ENCODE data around the gene SLC12A7. TPM values are rescaled to one million over a fixed set of nuclear protein-coding genes. Genes with fewer than 3 reads are reported as not detected.

SLC12A7 gene
- total RNA-seq, 6 experiments from 2014 or later = 0.07 to 0.09 (median 0.09) TPM; not detected in 3

DNA sequence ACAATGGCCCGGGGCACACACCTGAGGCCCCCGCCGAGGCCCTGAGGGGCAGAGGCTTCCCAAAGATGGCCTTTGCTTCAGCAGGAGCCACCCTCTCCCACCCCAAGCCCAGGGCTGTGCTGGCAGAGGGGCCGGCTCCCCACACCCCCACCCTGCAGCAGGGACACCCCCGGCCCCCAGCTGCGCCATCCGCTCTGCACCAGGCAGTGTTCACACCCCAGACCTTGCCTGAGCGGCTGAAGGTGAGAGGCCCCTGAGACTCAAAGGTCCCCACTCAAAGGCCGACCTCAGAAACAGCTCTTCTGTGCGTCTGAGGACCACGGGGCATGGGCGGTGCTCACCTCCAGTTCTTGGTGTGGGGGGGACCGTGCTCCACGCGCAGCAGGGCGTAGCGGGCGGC lies 37.6 kb downstream of the SLC12A7 start:
- H3K27ac Mint-ChIP-seq = no peak overlapping the region
- peaks cover 1% of the 10 kb centered on the region for H3K27me3 Mint-ChIP-seq (ENCODE audit: insufficient read depth)
- TF ChIP-seq, protein P1, sequence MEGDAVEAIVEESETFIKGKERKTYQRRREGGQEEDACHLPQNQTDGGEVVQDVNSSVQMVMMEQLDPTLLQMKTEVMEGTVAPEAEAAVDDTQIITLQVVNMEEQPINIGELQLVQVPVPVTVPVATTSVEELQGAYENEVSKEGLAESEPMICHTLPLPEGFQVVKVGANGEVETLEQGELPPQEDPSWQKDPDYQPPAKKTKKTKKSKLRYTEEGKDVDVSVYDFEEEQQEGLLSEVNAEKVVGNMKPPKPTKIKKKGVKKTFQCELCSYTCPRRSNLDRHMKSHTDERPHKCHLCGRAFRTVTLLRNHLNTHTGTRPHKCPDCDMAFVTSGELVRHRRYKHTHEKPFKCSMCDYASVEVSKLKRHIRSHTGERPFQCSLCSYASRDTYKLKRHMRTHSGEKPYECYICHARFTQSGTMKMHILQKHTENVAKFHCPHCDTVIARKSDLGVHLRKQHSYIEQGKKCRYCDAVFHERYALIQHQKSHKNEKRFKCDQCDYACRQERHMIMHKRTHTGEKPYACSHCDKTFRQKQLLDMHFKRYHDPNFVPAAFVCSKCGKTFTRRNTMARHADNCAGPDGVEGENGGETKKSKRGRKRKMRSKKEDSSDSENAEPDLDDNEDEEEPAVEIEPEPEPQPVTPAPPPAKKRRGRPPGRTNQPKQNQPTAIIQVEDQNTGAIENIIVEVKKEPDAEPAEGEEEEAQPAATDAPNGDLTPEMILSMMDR (IDR thresholded peaks at IDR 0.05) = no peak
- H3K9me3 Mint-ChIP-seq = peaks cover 24% of the 10 kb centered on the region
- H3K4me1 Mint-ChIP-seq (ENCODE audit: low read depth) = no peaks in the 10 kb centered on the region
- H3K4me3 Mint-ChIP-seq = no peak overlapping the region
- DNase-seq = no peak
- no peaks in the 10 kb centered on the region; the same call in 1 of the 2 replicates for H3K36me3 Mint-ChIP-seq (ENCODE audit: low read depth)

DNA sequence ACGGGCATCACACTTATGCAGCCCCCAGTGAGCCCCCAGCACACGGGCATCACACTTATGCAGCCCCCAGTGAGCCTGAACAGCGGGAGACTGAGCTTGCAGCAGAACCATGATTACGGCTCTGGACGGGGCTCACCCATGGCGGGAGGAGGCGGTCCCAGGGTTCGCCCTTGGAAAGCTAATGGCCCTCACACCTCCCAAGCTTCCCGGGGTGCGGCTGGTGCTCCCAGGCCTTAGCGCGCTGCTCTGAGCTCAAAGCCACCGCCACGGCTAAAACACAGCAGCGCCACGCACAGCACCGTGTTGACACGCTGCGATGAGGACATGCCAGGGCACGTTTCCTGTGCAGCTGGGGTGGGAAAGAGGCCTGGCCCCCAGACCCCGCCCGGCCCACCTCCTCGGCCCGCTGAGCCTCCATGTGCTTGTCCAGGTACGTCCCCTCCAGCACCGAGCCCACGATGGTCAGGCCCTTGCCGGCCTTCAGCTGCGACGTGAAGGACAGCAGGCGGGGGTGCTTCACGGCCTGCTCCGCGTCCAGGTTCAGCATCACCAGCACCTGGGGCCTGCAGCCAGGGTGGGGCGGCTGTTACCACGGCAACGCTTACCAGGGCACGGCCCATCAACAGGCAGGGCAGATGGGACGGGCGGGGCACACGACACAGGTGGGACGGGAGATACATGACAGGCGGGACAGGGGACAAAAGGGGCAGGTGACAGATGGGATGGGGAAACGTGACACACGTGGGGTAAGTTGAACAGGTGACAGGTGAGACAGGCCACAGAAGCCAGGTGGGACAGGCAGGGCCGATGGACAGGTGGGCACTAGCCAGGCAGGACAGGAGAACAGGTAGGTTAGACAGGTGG lies 38.4 kb downstream of the SLC12A7 start:
- Mint-ChIP-seq H3K36me3 (ENCODE audit: low read depth) (no peaks in the 10 kb centered on the region; the same call in 1 of the 2 replicates), H3K27me3 (ENCODE audit: insufficient read depth) (no peaks in the 10 kb centered on the region; the same call in none of the 2 replicates), H3K9me3 (peaks cover 21% of the 10 kb centered on the region), H3K4me3 (no peak overlapping the region), H3K4me1 (ENCODE audit: low read depth) (no peaks in the 10 kb centered on the region), H3K27ac (no peak overlapping the region)
- DNase-seq = no peak
- TF ChIP-seq, protein P1 (IDR thresholded peaks at IDR 0.05) = no peak

DNA sequence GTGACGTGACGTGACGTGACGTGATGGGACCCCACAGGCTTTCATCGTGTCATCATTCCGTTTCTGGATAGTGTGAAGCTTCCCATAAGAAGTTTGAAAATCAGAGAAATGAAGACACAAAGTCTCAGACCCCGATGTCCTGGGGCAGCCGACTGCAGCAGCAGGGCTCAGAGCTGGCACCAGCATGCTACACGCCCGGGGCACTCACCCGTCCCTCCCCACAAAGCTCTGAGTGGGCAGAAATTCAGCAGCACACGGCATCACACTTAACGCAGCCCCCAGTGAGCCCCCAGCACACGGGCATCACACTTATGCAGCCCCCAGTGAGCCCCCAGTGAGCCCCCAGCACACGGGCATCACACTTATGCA lies 42.2 kb downstream of the SLC12A7 start:
- TF ChIP-seq, protein P1 (IDR thresholded peaks at IDR 0.05) = no peak
- Mint-ChIP-seq H3K4me1 (ENCODE audit: low read depth) (no peaks in the 10 kb centered on the region), H3K9me3 (peaks cover 13% of the 10 kb centered on the region; the same call in 1 of the 2 replicates), H3K27ac (no peak overlapping the region), H3K27me3 (ENCODE audit: insufficient read depth) (peaks cover 9% of the 10 kb centered on the region), H3K4me3 (no peak overlapping the region), H3K36me3 (ENCODE audit: low read depth) (no peaks in the 10 kb centered on the region; the same call in 1 of the 2 replicates)
- DNase-seq = no peak

DNA sequence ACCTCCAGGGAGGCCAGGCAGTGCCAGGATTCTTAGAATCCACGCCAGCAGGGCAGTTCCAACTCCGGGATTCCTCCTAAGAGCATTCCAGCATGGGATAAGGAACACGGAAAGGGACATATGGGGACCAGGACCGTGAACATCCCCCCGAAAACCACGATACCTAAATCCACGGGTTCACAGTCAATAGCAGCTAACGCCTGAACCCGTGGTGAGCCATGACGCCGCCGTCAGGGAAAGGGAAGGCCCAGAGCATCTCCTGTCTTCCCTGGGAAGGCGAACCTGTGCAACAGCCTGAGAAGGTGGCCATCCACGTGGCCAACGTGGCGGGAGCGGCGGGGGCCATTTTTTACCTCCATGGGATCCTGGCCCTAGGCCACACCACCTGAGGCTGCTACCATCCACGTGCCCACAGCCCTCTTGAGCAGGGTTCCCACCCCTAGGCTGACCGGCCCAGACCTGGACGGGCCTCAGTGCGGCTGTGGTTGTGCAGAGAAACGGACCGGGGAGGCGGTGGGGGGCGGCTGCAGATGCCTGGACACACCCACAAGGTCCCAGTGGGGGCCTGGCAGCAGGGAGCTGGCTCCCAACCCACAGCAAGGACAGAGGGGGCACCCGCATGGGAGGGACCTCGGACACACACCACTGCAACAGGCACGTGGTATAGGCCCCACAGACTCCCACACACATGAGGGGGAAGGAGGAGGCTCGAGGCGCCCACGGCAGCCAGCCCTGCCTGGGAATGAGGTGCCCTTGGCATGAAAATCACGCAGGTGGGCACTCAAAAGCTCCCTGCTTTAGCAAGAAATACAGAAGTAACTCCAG lies 42.8 kb downstream of the SLC12A7 start:
- DNase-seq = no peak
- peaks cover 9% of the 10 kb centered on the region for H3K27me3 Mint-ChIP-seq (ENCODE audit: insufficient read depth)
- no peaks in the 10 kb centered on the region for H3K4me1 Mint-ChIP-seq (ENCODE audit: low read depth)
- H3K9me3 Mint-ChIP-seq = peaks cover 14% of the 10 kb centered on the region; the same call in 1 of the 2 replicates
- H3K27ac Mint-ChIP-seq = no peak overlapping the region
- H3K4me3 Mint-ChIP-seq = no peak overlapping the region
- no peaks in the 10 kb centered on the region; the same call in 1 of the 2 replicates for H3K36me3 Mint-ChIP-seq (ENCODE audit: low read depth)
- TF ChIP-seq, protein P1 (IDR thresholded peaks at IDR 0.05) = no peak

DNA sequence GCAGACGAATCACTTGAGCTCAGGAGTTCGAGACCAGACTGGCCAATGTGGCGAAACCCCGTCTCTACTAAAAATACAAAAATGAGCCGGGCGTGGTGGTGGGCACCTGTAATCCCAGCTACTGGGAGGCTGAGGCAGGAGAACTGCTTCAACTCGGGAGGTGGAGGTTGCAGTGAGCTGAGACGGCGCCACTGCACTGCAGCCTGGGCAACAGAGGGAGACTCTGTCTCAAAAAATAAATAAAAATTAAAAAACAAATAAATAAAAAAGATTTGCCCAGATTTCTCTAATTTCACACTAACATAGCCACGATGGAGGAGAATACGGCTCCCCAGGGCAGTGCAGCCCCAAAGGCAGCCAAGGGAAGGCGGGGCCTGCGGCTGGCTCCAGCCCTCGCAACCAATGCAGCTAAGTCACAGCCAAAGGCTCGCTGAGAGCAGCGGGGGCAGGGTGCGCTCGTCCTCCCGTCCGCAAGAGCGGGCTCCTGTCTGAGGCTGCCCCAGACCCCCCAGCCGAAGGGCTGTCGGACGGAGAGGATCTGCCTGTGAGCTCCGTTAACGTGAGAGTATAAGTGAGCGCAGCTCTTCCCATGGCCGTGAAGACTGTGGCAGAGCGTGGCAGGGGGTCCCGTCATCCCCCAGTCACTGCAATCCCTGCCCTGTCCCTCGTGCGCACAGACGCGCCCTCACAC lies 43.5 kb downstream of the SLC12A7 start:
- Mint-ChIP-seq H3K4me3 (no peak overlapping the region), H3K4me1 (ENCODE audit: low read depth) (no peaks in the 10 kb centered on the region), H3K9me3 (peaks cover 10% of the 10 kb centered on the region; the same call in 1 of the 2 replicates), H3K36me3 (ENCODE audit: low read depth) (no peaks in the 10 kb centered on the region), H3K27ac (no peak overlapping the region), H3K27me3 (ENCODE audit: insufficient read depth) (peaks cover 9% of the 10 kb centered on the region)
- DNase-seq = no peak
- TF ChIP-seq, protein P1 (IDR thresholded peaks at IDR 0.05) = no peak

Measured in HFFc6 (cell line).